SK-N-SH treated with all-trans-retinoic acid at 6 μM for 48 hours (cell line): ENCODE measurements around the gene PDE9A.

Source experiments
- ATAC-seq: fragments of 200-7000 bp; cut with Tn5 transposase; 3 replicates; pipeline ENCODE4 v1.9.1; 2020; ENCODE audit warnings: mild to moderate bottlenecking, moderate library complexity
- ARNTL ChIP-seq: fragments of 450-650 bp; formaldehyde crosslinking; IDR thresholded peaks from 2 replicates; pipeline ENCODE4 v1.5.0; 2020; ENCODE audit warnings: low read depth, mild to moderate bottlenecking, moderate library complexity, borderline replicate concordance
- BACH2 ChIP-seq: fragments of 250-450 bp; sonication (Bioruptor Pico); IDR thresholded peaks from 2 replicates; pipeline ENCODE4 v1.9.0; 2021; ENCODE audit warnings: mild to moderate bottlenecking, borderline replicate concordance
- CREB5 ChIP-seq: fragments of 250-450 bp; sonication (Bioruptor Pico); IDR thresholded peaks from 2 replicates; pipeline ENCODE4 v1.5.1; 2020; ENCODE audit warnings: low read depth, mild to moderate bottlenecking, moderate library complexity
- CSDC2 ChIP-seq: fragments of 250-450 bp; sonication (Bioruptor Pico); IDR thresholded peaks from 2 replicates; pipeline ENCODE4 v1.5.0; 2020; ENCODE audit warnings: mild to moderate bottlenecking, moderate library complexity
- GLIS3 ChIP-seq: fragments of 250-450 bp; sonication (Bioruptor Pico); IDR thresholded peaks from 2 replicates; pipeline ENCODE4 v1.5.0; 2020; ENCODE audit warnings: mild to moderate bottlenecking, moderate library complexity
- OSR1 ChIP-seq: fragments of 250-450 bp; sonication (Bioruptor Pico); IDR thresholded peaks from 2 replicates; pipeline ENCODE4 v1.8.0; 2022; ENCODE audit warnings: moderate library complexity, mild to moderate bottlenecking, inconsistent platforms
- PATZ1 ChIP-seq: fragments of 250-450 bp; sonication (Bioruptor Pico); IDR thresholded peaks from 2 replicates; pipeline ENCODE4 v1.8.0; 2020; ENCODE audit warnings: mild to moderate bottlenecking, moderate library complexity, borderline replicate concordance
- PPARA ChIP-seq: fragments of 250-450 bp; sonication (Bioruptor Pico); IDR thresholded peaks from 2 replicates; pipeline ENCODE4 v1.5.0; 2020; ENCODE audit warnings: mild to moderate bottlenecking, borderline replicate concordance
- RARB ChIP-seq: fragments of 250-450 bp; sonication (Bioruptor Pico); IDR thresholded peaks from 2 replicates; pipeline ENCODE4 v1.8.0; 2021; ENCODE audit warnings: mild to moderate bottlenecking, moderate library complexity
- TCF4 ChIP-seq: fragments of 250-450 bp; sonication (Bioruptor Pico); IDR thresholded peaks from 2 replicates; pipeline ENCODE4 v1.8.0; 2021; ENCODE audit warnings: mild to moderate bottlenecking, moderate library complexity, borderline replicate concordance
- TOX ChIP-seq: fragments of 250-450 bp; sonication (Bioruptor Pico); IDR thresholded peaks from 2 replicates; pipeline ENCODE4 v1.8.0; 2021; ENCODE audit warnings: mild to moderate bottlenecking, moderate library complexity, borderline replicate concordance
- TSHZ2 ChIP-seq: fragments of 250-450 bp; sonication (Bioruptor Pico); IDR thresholded peaks from 2 replicates; pipeline ENCODE4 v1.5.0; 2020; ENCODE audit warnings: mild to moderate bottlenecking, moderate library complexity
- ZC3H10 ChIP-seq: fragments of 250-450 bp; sonication (Bioruptor Pico); IDR thresholded peaks from 2 replicates; pipeline ENCODE4 v1.5.1; 2021; ENCODE audit warnings: mild to moderate bottlenecking, moderate library complexity
- ZFP30 ChIP-seq: fragments of 450-650 bp; formaldehyde crosslinking; IDR thresholded peaks from 2 replicates; pipeline ENCODE4 v1.5.0; 2022; ENCODE audit warnings: mild to moderate bottlenecking, moderate library complexity
- ZNF565 ChIP-seq: fragments of 450-650 bp; formaldehyde crosslinking; conservative IDR thresholded peaks from 2 replicates; pipeline ENCODE4 v1.5.0; 2020; ENCODE audit warnings: low read depth, mild to moderate bottlenecking, moderate library complexity
- ZNF70 ChIP-seq: fragments of 450-650 bp; formaldehyde crosslinking; IDR thresholded peaks from 2 replicates; pipeline ENCODE4 v1.5.0; 2020; ENCODE audit warnings: mild to moderate bottlenecking, moderate library complexity
- ZNF8 ChIP-seq: fragments of 450-650 bp; formaldehyde crosslinking; IDR thresholded peaks from 2 replicates; pipeline ENCODE4 v1.5.0; 2020; ENCODE audit warnings: mild to moderate bottlenecking, moderate library complexity
- TF ChIP-seq, protein P1 (sequence below): fragments of 250-450 bp; sonication (Bioruptor Pico); IDR thresholded peaks from 2 replicates; pipeline ENCODE4 v1.5.1; 2021; ENCODE audit warnings: mild to moderate bottlenecking, moderate library complexity
- TF ChIP-seq, protein P2 (sequence below): fragments of 250-450 bp; sonication (Bioruptor Pico); IDR thresholded peaks from 2 replicates; pipeline ENCODE4 v1.8.0; 2021; ENCODE audit warnings: low read depth, mild to moderate bottlenecking, moderate library complexity, borderline replicate concordance

PDE9A gene

DNA sequence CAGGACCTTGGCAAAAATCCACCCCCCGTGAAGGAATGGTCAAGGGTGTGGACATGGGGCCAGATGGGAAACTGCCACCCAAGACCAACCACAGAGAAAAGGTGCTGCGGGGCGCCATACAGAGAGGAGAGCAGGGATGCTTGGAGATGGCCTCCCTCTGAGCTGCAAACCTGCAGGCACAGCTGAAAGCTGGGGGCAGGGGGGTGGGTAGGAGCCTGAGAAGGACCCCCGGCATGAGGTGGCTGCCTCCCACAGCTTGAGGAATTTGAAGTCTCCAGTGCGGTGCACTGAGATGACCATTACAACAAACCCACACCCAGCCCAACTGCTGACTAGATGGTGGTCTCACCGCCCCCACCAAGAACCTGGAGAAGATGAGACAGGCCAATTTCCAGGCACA lies 141.1 kb downstream of the PDE9A start (continued):
- TF ChIP-seq, protein P1, sequence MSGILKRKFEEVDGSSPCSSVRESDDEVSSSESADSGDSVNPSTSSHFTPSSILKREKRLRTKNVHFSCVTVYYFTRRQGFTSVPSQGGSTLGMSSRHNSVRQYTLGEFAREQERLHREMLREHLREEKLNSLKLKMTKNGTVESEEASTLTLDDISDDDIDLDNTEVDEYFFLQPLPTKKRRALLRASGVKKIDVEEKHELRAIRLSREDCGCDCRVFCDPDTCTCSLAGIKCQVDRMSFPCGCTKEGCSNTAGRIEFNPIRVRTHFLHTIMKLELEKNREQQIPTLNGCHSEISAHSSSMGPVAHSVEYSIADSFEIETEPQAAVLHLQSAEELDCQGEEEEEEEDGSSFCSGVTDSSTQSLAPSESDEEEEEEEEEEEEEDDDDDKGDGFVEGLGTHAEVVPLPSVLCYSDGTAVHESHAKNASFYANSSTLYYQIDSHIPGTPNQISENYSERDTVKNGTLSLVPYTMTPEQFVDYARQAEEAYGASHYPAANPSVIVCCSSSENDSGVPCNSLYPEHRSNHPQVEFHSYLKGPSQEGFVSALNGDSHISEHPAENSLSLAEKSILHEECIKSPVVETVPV (CRISPR knock-in tag): no peak
- TF ChIP-seq ZC3H10 (CRISPR knock-in tag) (no peak), PPARA (CRISPR knock-in tag) (no peak), RARB (no peak), GLIS3 (CRISPR knock-in tag) (no peak), ZNF70 (no peak)

DNA sequence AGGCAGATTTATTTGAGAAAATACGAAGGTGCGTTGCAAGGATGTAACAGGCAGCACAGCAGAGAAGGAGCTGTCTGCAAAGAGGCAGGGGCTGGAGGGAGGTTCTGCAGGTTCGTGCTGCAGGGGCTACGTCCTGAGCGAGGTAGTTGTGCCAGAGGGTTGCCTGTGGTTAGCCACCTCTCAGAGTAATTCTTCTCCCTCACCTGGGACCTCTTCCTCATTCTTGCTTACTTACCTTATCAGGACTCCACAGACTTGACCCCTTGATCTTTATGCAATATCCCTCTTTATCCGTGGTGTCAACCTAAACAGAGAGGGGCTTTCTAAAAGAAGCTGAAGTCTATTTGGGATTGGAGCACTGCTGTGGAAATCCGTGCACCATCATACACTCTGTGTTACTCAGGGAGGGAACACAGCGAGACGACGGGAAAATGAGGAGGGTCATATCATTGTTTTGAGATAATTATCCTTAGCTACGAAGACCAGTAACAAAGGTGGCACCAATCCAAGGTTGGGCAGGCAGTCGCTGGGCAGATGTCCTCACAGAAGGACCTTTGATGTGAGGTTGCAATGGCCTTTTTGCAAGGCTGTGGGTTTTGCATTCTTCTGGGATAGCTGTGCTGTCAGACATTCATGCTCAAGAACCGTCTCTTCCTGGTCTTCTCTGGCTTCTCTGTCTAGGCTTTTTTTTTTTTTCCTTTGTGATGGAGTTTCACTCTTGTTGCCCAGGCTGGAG lies 143.1 kb downstream of the PDE9A start:
- ATAC-seq: no peak
- no peak for TF ChIP-seq ZNF565 (CRISPR knock-in tag)
- no peak for TF ChIP-seq BACH2 (CRISPR knock-in tag)
- no peak for TF ChIP-seq RARB
- no peak for TF ChIP-seq ZNF8 (CRISPR knock-in tag)
- TF ChIP-seq, all 23 proteins: peak for 0

GRCh38 chr21:42797522-42797921 lies 144.1 kb downstream of the PDE9A start:
- no peak for ATAC-seq

More at GRCh38 chr21:42797522-42797921, 144.1 kb downstream of the PDE9A start:
- TF ChIP-seq, protein P2, sequence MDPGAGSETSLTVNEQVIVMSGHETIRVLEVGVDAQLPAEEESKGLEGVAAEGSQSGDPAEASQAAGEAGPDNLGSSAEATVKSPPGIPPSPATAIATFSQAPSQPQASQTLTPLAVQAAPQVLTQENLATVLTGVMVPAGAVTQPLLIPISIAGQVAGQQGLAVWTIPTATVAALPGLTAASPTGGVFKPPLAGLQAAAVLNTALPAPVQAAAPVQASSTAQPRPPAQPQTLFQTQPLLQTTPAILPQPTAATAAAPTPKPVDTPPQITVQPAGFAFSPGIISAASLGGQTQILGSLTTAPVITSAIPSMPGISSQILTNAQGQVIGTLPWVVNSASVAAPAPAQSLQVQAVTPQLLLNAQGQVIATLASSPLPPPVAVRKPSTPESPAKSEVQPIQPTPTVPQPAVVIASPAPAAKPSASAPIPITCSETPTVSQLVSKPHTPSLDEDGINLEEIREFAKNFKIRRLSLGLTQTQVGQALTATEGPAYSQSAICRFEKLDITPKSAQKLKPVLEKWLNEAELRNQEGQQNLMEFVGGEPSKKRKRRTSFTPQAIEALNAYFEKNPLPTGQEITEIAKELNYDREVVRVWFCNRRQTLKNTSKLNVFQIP (CRISPR knock-in tag): no peak
- TF ChIP-seq ZNF565 (CRISPR knock-in tag): no peak
- TF ChIP-seq TOX (CRISPR knock-in tag): no peak
- TF ChIP-seq, protein P1 (CRISPR knock-in tag): no peak
- no peak for TF ChIP-seq TCF4 (CRISPR knock-in tag)
- TF ChIP-seq ZFP30 (CRISPR knock-in tag): no peak
- TF ChIP-seq PATZ1 (CRISPR knock-in tag): no peak
- TF ChIP-seq TSHZ2: no peak
- TF ChIP-seq GLIS3 (CRISPR knock-in tag): no peak
- no peak for TF ChIP-seq ARNTL (CRISPR knock-in tag)
- TF ChIP-seq ZC3H10 (CRISPR knock-in tag): no peak
- no peak for TF ChIP-seq BACH2 (CRISPR knock-in tag)
- TF ChIP-seq ZNF70: no peak
- TF ChIP-seq ZNF8 (CRISPR knock-in tag): no peak
- TF ChIP-seq CREB5 (CRISPR knock-in tag): no peak
- TF ChIP-seq OSR1 (CRISPR knock-in tag): no peak
- no peak for TF ChIP-seq RARB
- no peak for TF ChIP-seq CSDC2 (CRISPR knock-in tag)
- TF ChIP-seq, all 23 proteins: peak for 0
